Subcutaneous abdominal adipose tissue (tissue), 5 donors: ENCODE data around the gene COMTD1.

Source experiments
- H3K27ac ChIP-seq: one replicate; pipeline ENCODE4 v1.7.0; 2013; ENCODE audit warnings: low read depth, mild to moderate bottlenecking, inconsistent platforms, low read length, moderate library complexity
- H3K27me3 ChIP-seq, 5 donors: one replicate each; pipeline ENCODE4 v1.7.0; 2013; ENCODE audit warnings: low read length in 5 of 5, inconsistent platforms in 1 of 5; ENCODE audit not compliant: control insufficient read depth in 5 of 5, insufficient read depth in 4 of 5
- H3K36me3 ChIP-seq, 5 donors: one replicate each; pipeline ENCODE4 v1.7.0; 2013; ENCODE audit warnings: low read length in 5 of 5; ENCODE audit not compliant: control insufficient read depth in 5 of 5, insufficient read depth in 5 of 5
- H3K4me1 ChIP-seq, 5 donors: one replicate each; pipeline ENCODE4 v1.7.0; 2013; ENCODE audit warnings: low read length in 5 of 5, mild to moderate bottlenecking in 3 of 5, moderate library complexity in 1 of 5; ENCODE audit not compliant: control insufficient read depth in 5 of 5, insufficient read depth in 5 of 5
- H3K4me3 ChIP-seq, 5 donors: one replicate each; pipeline ENCODE4 v1.7.0; 2013; ENCODE audit warnings: low read length in 5 of 5, low read depth in 1 of 5
- H3K9ac ChIP-seq, 5 donors: one replicate each; pipeline ENCODE4 v1.7.0; 2013; ENCODE audit warnings: low read length in 5 of 5, mild to moderate bottlenecking in 4 of 5, moderate library complexity in 3 of 5
- H3K9me3 ChIP-seq, 5 donors: one replicate each; pipeline ENCODE4 v1.7.0; 2013; ENCODE audit warnings: low read length in 5 of 5; ENCODE audit not compliant: control insufficient read depth in 5 of 5
- donor health status: healthy.
- donor health status: healthy.
- donor health status: healthy.
- donor health status: healthy.
- donor health status: healthy.

The COMTD1 gene

DNA sequence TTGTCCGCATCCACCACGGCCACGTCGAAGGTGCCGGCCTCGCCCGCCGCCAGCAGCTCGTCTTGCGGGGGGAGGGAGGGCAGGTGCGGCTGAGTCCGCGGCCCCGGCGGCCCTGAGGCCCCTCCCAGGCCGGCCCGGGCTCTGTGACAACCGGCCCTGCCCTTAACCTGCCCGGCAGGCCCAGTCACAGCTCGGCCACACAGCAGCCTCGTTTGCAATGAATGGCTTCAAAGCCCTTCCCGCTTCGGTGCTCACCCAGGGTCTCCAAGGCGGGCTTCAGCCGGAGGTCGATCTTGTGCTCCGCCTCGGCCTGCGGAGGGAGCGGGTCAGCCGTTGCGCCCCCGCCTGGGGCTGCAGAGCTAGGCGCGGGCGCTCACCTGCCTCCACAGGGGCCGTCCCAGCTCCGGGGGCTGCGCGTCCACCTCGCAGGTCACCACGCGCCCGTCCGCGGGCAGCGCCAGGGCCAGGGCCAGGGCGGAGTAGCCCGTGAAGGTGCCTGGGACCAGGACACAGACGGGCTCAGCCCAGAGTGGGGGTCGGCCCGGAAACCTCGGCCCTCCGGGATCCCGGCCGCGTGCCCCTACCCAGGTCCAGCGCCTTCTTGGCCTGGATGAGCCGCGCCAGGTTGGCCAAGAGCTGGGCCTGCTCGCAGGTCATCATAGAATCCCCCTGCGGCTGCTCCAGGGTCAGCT, 928 bp downstream of the COMTD1 start:
- peaks cover 0 to under 1% (median 0%) of the 10 kb centered on the region in 5 donors for H3K27me3 ChIP-seq
- H3K27ac ChIP-seq = peak overlapping the region; percentile 54
- peaks cover 14 to 30% (median 23%) of the 10 kb centered on the region in 5 donors for H3K36me3 ChIP-seq
- peak overlapping the region; percentile 40 to 88 (median 77) for H3K4me3 ChIP-seq
- H3K4me1 ChIP-seq = peaks cover 0 to 22% (median 16%) of the 10 kb centered on the region in 5 donors
- no peaks in the 10 kb centered on the region for H3K9me3 ChIP-seq
- H3K9ac ChIP-seq = peak overlapping the region in 4 of 5 donors; percentile 71 to 80 (median 78)

- no peaks in the 10 kb centered on the region for H3K9me3 ChIP-seq
- H3K27ac ChIP-seq = peak overlapping the region; percentile 70
- peak overlapping the region in 4 of 5 donors; percentile 71 to 80 (median 78) for H3K9ac ChIP-seq
- H3K4me1 ChIP-seq = peaks cover 0 to 22% (median 16%) of the 10 kb centered on the region in 5 donors
- H3K4me3 ChIP-seq = peak overlapping the region; percentile 40 to 88 (median 77)
- peaks cover 21 to 34% (median 24%) of the 10 kb centered on the region in 5 donors for H3K36me3 ChIP-seq
- no peaks in the 10 kb centered on the region for H3K27me3 ChIP-seq
Observed at GRCh38 chr10:75234017-75234682, 1.6 kb downstream of the COMTD1 start.

DNA sequence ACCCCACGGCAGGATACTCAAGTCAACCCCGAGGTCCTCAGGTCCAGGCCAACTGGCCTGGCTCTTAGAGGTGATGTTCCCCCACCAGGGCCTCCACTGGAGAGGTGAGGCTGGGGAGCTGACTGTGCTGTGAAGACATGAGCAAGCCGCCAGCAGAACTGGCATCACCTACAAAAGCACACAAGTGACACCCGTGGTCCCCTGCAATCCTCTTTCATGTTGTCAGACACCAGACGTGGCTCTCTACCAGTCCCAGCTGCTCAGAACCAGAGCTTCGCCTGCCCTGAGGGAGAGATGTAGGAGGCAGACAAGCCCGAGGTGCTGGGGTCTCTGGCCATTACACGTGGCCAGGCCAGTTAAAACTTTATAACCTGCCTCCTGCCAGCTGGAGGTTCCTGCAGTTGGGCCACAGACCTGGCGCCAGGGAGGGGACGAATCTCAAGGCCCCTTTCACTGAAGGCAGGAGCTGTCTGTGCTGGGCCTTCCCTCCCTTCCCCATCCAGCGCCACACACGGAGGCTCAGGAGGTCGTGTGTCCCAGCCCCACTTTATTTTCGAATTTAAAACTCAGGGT, 2.2 kb downstream of the COMTD1 start:
- Histone ChIP-seq H3K4me1 (peaks cover 0 to 22% (median 18%) of the 10 kb centered on the region in 5 donors), H3K36me3 (peaks cover 23 to 39% (median 30%) of the 10 kb centered on the region in 5 donors), H3K27ac (peak overlapping the region; percentile 70), H3K9ac (peak overlapping the region in 3 of 5 donors; percentile 2 to 62 (median 8)), H3K9me3 (no peaks in the 10 kb centered on the region), H3K27me3 (no peaks in the 10 kb centered on the region), H3K4me3 (peak overlapping the region in 1 of 5 donors; percentile 80)

GRCh38 chr10:75231672-75232581, 3.8 kb downstream of the COMTD1 start:
- H3K27ac ChIP-seq = no peak overlapping the region
- no peak overlapping the region for H3K4me3 ChIP-seq
- peaks cover 0 to 29% (median 24%) of the 10 kb centered on the region in 5 donors for H3K4me1 ChIP-seq
- no peaks in the 10 kb centered on the region for H3K9me3 ChIP-seq
- H3K27me3 ChIP-seq = no peaks in the 10 kb centered on the region
- no peak overlapping the region for H3K9ac ChIP-seq
- H3K36me3 ChIP-seq = peaks cover 24 to 45% (median 34%) of the 10 kb centered on the region in 5 donors

- peak overlapping the region; percentile 65 for H3K27ac ChIP-seq
- no peak overlapping the region for H3K9ac ChIP-seq
- H3K9me3 ChIP-seq = no peaks in the 10 kb centered on the region
- H3K36me3 ChIP-seq = peaks cover 24 to 55% (median 34%) of the 10 kb centered on the region in 5 donors
- peaks cover 4 to 38% (median 34%) of the 10 kb centered on the region in 5 donors for H3K4me1 ChIP-seq
- no peaks in the 10 kb centered on the region for H3K27me3 ChIP-seq
- H3K4me3 ChIP-seq = no peak overlapping the region
Observed at GRCh38 chr10:75230600-75231038, 5.1 kb downstream of the COMTD1 start.

DNA sequence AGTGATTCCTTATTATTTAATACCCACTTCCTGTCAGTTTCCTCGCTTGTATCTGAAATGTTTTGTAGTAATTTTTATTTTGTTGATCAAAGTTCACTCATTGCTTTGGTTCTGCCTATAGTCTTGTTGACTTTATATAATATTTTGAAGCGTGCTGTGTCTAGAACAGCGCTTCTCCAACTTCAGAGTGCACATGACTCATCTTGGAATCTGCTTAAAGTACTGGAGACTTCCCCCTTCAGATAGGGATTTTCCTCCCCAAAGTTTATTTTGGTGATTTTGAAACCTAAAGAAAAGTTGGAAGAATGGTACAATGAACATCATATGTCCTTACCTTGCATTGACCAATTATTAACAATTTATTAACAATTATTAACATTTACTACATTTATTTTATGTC, 5.8 kb downstream of the COMTD1 start:
- Histone ChIP-seq H3K27ac (peak overlapping the region; percentile 65), H3K36me3 (peaks cover 24 to 58% (median 34%) of the 10 kb centered on the region in 5 donors), H3K27me3 (no peaks in the 10 kb centered on the region), H3K4me3 (no peak overlapping the region), H3K4me1 (peaks cover 4 to 39% (median 35%) of the 10 kb centered on the region in 5 donors), H3K9ac (peak overlapping the region in 1 of 5 donors; percentile 40), H3K9me3 (no peaks in the 10 kb centered on the region)

- H3K27ac ChIP-seq = peak overlapping the region; percentile 65
- no peak overlapping the region for H3K4me3 ChIP-seq
- no peaks in the 10 kb centered on the region for H3K9me3 ChIP-seq
- no peaks in the 10 kb centered on the region for H3K27me3 ChIP-seq
- peak overlapping the region in 1 of 5 donors; percentile 47 for H3K9ac ChIP-seq
- H3K36me3 ChIP-seq = peaks cover 27 to 68% (median 38%) of the 10 kb centered on the region in 5 donors
- H3K4me1 ChIP-seq = peaks cover 7 to 41% (median 34%) of the 10 kb centered on the region in 5 donors
Observed at GRCh38 chr10:75228834-75229233, 6.9 kb downstream of the COMTD1 start.

- no peaks in the 10 kb centered on the region for H3K27me3 ChIP-seq
- H3K27ac ChIP-seq = peak overlapping the region; percentile 65
- no peaks in the 10 kb centered on the region for H3K9me3 ChIP-seq
- H3K4me1 ChIP-seq = peaks cover 7 to 46% (median 36%) of the 10 kb centered on the region in 5 donors
- H3K9ac ChIP-seq = no peak overlapping the region
- H3K36me3 ChIP-seq = peaks cover 31 to 73% (median 44%) of the 10 kb centered on the region in 5 donors
- H3K4me3 ChIP-seq = no peak overlapping the region
Observed at GRCh38 chr10:75228278-75228677, 7.5 kb downstream of the COMTD1 start.

DNA sequence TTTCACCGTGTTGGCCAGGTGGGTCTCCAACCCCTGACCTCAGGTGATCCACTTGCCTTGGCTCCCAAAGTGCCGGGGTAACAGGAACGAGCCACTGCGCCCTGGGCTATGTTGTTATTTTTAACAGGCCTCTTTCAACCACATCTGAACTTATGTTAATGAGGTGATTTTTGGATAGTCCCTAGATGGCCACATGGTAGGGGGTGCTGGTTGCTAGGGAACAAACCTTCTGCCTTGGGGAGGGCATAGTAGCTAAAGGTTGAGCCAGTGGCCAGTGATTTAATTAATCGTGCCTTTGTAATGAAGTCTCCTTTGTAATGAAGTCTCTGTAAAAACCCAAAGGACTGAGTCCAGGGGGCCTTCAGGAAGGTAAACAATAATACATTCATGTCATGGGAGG, 9.1 kb downstream of the COMTD1 start:
- Histone ChIP-seq H3K9me3 (no peaks in the 10 kb centered on the region), H3K4me3 (no peak overlapping the region), H3K36me3 (peaks cover 38 to 76% (median 48%) of the 10 kb centered on the region in 5 donors), H3K9ac (peak overlapping the region in 3 of 5 donors; percentile 37 to 57 (median 41)), H3K27ac (peak overlapping the region; percentile 84), H3K27me3 (no peaks in the 10 kb centered on the region), H3K4me1 (peaks cover 7 to 50% (median 36%) of the 10 kb centered on the region in 5 donors)
